Sigmoid colon (tissue), 3 donors: ENCODE data around the gene CCDC136.

Experiments used
- POLR2A ChIP-seq, 2 donors: fragments of 450-650 bp; IDR thresholded peaks; one replicate each; pipeline ENCODE4 v1.6.1; 2016; ENCODE audit warnings: antibody characterized with exemption in 2 of 2, mild to moderate bottlenecking in 2 of 2, moderate library complexity in 2 of 2
- TF ChIP-seq, protein P1 (sequence below), 4 experiments: fragments of 450-650 bp in 3 of 4; fragments of 200-600 bp in 1 of 4; IDR thresholded peaks; one replicate each; pipeline ENCODE4 v1.5.1; 2016 to 2019; ENCODE audit warnings: antibody characterized with exemption in 4 of 4, mild to moderate bottlenecking in 3 of 4, moderate library complexity in 2 of 4

DNA sequence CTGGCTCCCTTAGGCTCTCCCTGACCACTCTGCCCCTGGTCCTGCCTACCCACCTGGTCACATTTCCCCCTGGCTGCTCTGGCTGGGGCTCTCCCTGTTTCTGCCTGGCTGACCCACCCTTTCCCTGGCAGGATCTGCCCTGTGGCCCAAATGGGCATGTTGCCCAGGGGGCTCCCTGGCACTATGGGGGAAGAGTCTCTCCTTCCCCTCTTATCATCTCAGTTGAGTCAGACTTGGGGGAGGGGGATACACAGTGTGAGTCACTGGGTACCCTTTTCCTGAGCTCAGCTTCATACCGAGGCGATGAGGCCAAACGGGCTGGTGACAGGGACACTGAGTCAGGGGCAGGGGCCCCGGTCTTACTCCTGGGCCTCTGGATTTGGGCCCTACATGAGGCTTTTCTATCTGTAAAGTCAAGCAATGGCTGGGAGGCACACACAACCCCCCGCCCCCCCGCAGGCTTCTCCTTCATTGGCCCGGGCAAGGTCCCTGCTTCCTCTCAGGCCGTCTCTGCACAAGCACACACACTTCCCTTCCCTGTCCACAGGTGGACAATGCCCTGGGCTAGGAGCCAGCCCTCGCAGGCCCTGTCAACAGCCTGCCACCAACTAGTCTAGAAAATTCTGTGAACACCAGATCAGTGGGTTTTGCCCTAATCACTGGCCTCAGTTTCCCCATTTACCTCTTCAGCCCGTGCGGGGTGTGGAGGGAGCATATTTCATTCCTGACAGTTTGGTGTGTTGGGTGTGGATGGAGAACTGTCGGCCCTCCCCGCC lies 37.8 kb downstream of the CCDC136 start:
- no peak for TF ChIP-seq POLR2A (IDR thresholded peaks at IDR 0.05)
- TF ChIP-seq, protein P1, sequence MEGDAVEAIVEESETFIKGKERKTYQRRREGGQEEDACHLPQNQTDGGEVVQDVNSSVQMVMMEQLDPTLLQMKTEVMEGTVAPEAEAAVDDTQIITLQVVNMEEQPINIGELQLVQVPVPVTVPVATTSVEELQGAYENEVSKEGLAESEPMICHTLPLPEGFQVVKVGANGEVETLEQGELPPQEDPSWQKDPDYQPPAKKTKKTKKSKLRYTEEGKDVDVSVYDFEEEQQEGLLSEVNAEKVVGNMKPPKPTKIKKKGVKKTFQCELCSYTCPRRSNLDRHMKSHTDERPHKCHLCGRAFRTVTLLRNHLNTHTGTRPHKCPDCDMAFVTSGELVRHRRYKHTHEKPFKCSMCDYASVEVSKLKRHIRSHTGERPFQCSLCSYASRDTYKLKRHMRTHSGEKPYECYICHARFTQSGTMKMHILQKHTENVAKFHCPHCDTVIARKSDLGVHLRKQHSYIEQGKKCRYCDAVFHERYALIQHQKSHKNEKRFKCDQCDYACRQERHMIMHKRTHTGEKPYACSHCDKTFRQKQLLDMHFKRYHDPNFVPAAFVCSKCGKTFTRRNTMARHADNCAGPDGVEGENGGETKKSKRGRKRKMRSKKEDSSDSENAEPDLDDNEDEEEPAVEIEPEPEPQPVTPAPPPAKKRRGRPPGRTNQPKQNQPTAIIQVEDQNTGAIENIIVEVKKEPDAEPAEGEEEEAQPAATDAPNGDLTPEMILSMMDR (IDR thresholded peaks at IDR 0.05), result peak in 1 of 4 experiments; percentile 24
